Stimulated activated naive CD8-positive, alpha-beta T cell treated with anti-CD3 and anti-CD28 coated beads, Interleukin-15, Interleukin-2, amounts not matched to agents 100 U/mL and 50 U/mL, for 24 hours (primary cell): Measurements from ENCODE around the gene ABCF3.

ENCODE experiments used
- ATAC-seq: fragments of 150-1000 bp; cut with Tn5 transposase; one replicate; pipeline ENCODE4 v1.10.0; 2021
- DNase-seq: peaks from one replicate; pipeline ENCODE4 v3.0.0; 2021

The ABCF3 gene

DNA sequence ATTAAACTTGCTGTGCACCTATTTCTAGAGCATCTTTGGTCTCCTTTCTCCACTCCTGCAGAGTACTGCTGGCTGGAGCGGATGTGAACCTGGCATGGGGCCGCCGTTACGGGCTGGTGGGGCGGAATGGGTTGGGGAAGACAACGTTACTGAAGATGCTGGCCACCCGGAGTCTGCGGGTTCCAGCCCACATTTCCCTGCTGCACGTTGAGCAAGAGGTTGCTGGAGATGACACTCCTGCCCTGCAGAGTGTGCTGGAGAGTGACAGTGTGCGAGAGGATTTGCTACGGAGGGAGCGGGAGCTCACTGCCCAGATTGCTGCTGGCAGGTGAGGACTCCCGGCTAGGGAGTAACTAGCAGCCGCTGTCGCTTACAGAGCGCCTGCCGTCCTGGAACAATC, 2.1 kb downstream of the ABCF3 start:
- ATAC-seq (no peak), DNase-seq (no peak)

DNA sequence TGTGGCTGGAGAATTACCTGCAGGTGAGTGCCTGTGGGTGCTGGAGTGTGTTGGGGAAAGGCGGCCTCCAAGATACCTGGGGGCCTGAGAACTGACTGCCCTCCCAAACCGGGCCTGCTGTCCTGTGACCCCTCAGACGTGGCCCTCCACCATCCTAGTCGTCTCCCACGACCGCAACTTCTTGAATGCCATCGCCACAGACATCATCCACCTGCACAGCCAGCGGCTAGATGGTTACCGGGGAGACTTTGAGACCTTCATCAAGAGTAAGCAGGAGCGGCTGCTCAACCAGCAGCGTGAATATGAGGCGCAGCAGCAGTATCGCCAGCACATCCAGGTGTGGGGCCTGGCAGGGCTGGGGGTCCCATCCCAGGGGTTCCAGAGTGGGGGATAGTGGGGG, 3.4 kb downstream of the ABCF3 start:
- no peak for DNase-seq
- no peak for ATAC-seq

DNA sequence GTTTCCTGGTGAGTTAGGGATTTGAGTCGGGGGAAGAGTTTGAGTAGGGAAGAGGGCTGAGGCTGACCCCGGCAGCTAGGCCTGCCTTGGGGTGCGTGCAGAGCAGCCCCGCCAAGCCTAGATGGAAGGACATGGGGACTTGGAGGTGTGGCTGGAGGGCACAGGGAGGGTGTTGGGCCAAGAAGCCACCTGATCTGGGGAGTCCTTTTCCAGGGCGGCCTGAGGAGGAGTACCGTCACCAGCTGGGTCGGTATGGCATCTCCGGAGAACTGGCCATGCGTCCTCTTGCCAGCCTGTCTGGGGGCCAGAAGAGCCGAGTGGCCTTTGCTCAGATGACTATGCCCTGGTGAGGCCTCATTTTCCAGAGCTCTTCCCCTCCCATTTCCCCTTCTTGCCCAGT, 6.9 kb downstream of the ABCF3 start:
- ATAC-seq (no peak), DNase-seq (no peak)

DNA sequence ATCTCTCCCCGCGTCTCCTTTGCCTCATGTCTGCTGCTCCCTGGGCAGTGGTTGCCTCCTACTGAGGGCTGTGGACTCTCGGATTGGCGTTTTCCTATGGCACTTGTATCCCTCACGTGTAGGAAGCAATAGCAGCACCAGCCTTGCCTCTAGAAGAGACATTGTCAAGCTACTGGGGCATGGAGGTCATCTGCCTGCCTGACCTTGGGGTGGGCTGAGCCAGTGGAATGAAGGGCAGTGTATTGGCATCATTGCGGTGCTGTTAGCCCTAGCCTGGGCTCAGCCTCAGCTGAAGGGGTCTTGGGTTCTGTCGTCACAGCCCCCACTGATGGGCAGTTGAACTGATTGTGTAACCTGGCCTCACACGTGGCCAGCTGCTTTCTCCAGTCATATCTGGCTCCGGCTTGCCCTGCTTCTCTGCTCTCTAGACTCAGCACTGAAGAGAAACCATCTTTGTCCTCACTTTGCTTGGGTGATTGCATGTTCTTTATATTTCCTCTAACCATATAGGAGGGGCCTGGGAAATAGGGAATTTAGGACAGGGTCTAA, 8.1 kb downstream of the ABCF3 start:
- DNase-seq (no peak), ATAC-seq (no peak)

DNA sequence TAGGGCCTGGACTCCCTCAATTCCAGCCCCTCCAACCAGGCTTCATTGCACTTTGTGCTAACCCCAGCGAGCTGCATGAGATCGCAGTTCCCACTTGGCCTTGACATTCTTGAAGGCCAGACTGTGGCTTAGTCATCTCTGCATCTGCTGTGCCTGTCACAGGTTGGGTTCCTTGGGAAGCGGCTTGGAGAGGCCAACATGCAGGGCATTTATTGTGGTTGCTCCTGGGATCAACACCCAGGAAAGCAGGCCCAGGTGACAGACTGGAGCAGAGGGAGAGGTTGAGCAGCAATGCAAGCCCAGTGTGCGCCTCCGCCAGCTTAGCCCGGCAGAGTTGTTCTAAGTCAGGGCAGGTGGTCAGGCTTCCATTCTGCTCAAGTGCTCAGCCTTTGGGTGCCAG, 10.5 kb downstream of the ABCF3 start:
- DNase-seq (no peak), ATAC-seq (no peak)

DNA sequence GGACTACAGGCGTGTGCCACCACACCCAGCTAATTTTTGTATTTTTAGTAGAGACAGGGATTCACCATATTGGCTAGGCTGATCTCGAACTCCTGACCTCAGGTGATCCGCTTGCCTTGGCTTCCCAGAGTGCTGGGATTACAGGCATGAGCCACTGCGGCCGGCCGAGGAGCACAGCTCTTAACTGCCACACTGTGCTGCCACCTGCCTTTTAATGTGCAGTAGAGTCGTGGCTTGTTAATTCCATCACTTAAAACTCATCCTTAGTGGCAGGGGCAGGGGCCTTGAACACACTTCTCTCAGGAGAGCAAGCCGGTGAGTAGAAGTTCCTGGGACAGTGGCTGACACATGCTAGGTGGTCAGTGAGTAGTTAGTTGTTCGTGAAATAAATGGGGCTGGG, 12.5 kb downstream of the ABCF3 start:
- no peak for ATAC-seq
- no peak for DNase-seq

DNA sequence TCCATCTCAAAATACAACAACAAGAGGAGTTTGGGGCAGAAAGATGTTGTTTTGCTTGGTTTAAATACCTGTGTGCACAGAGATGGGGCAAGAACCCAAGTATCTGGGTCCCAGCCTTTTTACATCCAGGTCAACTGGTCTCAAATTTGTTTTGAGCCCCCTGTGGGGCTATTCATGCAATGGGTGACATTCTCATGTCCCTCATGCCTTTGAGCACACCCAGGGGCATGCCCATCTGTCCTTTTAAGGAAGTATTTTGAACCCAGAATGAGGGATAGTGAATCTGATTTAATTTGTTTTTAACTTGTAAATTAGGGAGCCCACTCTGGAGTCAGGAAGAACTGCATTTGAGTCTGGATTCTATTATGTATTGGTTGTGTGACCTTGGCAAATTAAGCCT, 14.8 kb downstream of the ABCF3 start:
- DNase-seq (no peak), ATAC-seq (no peak)

DNA sequence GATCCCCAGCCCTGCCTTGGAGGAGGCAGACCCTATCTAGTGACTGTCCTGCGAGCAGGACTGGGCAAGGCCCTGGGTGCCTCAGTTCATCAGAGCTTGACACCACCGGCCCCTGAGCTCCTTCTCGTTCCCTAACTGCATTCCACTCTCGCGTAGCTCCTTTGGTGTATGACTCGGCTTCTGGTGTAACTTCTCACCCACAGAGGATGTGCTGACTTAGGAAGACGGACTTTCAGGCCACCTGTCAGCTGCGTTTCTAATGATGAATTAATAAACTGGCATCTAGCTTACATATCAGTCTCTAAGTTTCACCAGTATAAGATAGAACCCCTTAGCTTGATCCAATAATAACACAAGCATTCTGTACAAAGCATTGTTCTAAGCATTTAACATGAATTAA, 17.5 kb downstream of the ABCF3 start:
- DNase-seq (no peak), ATAC-seq (no peak)

DNA sequence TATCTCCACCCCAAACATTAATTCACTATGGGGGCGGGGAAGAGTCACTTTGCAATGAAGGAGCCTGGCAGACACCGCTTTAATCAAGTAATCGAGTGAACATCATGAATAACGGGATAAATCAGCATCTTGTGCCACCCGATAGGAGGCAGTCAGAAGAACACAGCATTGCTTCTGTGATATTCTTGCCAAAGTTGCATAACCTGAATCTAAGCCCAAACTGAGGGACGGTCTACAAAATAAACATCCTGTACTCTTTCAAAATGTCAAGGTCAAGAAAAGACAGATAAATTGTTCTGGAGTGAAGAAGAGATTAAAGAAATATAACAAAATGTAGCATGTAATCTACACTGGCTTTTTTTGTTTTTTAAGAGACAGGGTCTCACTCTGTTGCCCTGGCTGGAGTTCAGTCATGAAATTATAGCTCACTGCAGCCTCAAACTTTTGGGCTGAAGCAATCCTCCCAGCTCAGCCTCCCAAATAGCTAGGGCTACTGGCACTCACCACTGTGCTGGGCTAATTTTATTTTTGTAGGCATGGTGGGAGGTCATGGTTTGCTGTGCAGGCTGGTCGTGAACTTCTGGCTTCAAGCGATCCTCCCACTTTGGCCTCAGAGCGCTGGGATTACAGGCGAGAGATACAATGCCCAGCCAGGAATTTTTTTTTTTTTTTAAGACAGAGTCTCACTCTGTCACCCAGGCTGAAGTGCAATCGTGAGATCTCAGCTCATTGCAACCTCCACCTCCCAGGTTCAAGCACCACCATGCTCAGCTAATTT, 23.3 kb downstream of the ABCF3 start:
- ATAC-seq (no peak), DNase-seq (no peak)

DNA sequence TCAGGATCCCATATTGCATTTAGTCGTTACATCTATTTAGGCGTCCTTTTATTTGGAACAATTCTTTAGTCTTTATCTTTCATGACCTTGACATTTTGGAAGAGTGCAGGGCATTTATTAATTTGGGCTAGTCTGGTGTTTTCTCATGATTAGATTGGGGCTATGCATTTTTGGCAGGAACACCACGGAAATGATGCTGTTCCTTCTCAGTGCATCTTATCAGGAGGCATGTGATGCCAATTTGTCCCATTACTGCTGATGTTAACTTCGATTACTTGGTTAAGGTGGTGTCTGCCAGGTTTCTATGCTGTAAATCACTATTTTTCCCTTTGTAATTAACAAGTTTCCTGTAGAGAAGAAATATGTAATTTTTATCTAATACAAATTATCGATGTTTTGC, 25.3 kb downstream of the ABCF3 start:
- ATAC-seq (no peak), DNase-seq (no peak)

DNA sequence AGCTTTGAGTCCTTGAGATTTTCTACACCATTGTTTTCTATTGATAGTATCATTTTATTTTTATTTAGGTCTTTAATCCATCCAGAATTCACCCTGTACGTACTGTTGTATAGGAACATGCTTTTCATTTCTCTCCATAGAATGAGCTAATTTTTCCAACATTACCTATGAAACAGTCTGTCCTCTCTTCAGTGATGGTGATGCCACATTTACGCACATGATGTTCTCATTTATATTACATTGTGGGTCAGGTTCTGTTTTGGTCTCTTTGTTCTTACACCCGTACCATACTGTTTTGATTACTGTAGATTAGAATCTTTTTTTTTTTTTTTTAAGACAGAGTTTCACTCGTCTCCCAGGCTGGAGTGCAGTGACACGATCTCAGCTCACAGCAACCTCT, 25.7 kb downstream of the ABCF3 start:
- DNase-seq (no peak), ATAC-seq (no peak)

DNA sequence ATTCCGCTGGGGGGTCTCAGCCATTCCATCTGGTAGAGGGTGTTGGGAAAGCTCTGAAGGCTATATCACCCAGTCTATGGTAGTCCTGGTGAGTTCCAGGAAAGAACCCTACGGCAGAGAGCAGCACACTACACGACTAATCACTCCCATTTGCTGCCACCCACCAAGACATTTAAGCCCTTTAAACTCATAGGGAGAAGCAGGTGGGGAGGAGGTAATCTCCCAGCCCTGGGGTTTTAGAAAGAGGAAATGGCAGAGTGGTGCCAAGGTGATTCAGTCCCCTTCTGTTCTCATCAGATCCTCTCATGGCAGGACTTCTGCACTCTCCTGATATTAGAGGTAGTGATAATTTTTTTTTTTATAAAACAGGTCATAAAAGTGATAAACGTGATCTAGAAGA, 32.8 kb downstream of the ABCF3 start:
- DNase-seq = no peak
- ATAC-seq = no peak

DNA sequence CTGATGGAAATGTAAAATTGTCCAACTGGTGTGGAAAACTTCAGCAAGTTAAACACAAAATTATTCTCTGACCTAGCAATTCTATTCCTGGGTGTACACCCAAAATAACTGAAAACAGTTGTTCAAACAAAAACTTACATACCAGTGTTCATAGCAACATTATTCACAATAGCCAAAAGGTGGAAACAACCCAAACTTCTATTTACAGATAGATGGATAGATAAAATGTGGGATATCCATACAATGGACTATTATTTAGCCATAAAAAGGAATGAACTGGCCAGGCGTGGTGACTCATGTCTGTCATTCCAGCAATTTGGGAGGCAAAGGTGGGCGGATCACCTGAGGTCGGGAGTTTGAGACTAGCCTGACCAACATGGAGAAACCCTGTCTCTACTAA, 36.5 kb downstream of the ABCF3 start:
- ATAC-seq = no peak
- DNase-seq = no peak

DNA sequence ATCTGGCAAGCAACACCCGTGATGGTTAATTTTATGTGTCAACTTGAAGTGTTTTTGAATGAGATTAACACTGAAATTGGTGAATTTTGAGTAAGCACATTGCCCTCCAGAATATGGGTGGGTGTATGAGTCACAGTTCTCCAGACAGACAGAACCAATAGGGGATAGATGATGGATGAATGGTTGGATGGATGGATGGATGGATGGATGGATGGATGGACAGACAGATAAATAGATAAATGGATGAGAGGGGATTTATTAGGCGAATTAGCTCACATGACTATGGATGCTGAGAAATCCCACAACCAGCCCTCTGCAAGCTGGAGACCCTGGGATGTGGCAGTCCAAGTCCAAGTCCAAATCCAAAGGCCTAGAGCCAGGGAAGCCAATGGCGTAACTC, 37.9 kb downstream of the ABCF3 start:
- ATAC-seq = no peak
- no peak for DNase-seq

DNA sequence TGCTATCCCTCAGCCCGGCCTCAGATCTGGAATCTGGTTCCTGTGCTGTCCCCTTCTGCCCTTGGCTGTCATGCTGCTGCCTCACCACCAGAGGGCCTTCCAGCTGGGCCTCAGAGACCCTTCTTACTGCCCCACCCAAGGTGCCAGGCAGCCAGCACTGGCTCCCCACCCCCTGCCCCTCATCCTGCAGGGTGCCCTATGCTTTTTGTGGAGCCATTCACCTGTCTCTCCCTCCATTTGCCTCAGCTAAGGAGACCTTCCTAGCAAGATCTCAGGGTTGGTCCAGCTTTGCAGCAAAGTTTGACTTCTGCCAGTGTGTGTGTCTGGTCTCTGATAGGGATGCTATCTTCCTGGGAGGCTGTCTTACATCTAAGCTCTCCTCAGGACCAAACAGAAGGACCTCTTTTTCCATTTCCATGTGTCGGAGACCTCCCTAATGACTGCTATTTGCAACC, 41.5 kb downstream of the ABCF3 start:
- ATAC-seq = peak; percentile 30
- peak; percentile 67 for DNase-seq

DNA sequence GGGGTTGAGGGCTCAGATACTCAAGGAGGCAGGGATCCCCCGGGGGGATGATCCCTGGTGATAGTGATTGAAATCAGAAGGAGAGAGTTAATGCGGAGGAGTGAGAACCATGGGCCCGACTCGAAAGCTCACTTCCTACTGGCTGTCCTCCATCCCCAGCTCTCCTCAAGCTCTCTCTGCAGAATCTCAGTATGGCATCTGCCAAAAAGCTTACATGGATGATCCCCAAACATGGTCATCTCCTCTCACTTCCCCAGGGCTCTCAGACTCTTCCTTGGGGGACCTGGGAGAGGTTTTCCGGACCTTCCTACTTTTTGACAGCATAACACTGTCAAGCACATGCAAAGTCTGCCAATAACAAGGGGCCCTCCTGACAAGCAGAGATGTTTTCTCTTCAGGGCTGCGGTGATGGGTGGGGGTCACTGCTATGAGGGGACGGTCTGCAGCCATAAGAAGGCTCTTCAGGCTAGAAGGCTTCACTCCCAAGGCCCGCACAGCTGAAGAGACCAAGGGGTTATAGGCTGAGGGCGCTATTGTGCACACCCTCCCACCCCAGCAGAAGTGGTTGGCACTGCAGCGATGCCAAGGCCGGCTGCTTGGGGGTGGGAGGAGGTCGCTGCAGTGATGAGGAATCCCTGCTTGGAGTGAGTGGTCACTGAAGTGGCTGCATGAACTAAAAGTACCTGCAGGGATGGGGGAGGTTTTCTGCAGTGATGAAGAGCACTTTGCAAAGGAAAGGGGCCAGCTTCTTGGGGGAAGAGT, 42.6 kb downstream of the ABCF3 start:
- no peak for ATAC-seq

DNA sequence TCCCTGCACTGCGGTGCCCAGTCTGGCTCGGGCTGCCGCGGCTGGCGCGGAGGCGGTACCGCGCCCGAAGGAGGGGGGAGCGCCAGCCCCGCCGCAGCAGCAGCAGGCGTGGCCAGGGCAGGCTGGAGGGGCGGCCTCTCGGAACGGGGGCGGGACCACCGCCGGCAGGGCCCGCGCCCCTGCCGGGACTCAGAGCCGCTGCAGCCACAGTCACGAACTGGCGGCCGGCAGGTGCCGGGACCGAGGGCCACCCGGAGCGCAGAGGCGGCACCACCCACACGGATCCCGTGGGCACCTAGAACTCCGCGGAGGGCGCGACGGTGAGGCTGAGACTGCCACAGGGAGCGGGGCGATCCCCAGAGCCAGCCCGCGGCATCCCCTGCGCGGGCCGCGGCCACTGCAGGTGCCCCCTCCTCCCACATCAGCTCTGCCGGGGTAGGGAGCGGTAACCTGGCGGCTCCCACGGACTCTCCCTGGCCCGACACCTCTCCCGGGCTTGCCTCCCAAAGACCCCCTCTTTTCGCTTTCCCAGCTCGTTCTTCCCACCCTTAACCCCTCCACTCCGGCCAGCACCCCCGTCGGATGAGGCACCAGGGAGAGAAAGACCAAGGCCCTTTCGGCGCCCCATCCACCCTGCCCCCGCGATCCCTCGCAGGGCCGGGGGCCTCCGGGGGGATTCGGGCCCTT, 43.5 kb downstream of the ABCF3 start, which contains the start of gene VWA5B2:
TSS of gene VWA5B2 (plus strand) at position 192 of the 687 bp plus-strand sequence. CDS start 944 bp downstream, outside the sequence.
- DNase-seq (peak; percentile 78), ATAC-seq (peak; percentile 88)

More for the DNA sequence above, 42.6 kb downstream of the ABCF3 start:
- no peak for DNase-seq

DNA sequence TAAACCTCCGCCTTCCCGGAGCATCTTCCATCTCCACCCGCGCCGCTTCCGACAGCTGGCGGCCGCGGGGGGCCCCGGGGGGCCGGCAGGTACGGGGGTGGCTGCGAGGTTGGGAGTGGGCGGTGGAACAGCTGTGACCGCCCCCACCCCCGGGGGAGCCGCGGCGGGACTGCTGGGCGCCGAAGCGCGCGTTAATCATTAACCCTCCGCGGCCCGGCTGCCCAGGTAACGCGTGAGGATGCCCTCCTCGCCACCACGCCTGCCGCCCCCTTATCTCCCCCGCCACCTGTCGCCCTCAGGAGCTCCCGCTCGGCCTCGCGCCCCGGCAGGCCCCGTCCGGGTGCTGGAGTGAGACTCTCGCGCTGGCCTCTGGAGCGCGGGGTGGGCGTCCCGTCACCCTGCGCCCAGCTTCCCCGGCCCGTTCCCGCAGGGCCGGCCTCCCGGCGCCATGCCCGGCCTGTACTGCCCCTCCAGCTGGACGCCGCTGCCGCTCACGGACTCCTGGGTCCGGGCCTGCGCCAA, 44.1 kb downstream of the ABCF3 start:
- ATAC-seq (no peak), DNase-seq (no peak)

DNA sequence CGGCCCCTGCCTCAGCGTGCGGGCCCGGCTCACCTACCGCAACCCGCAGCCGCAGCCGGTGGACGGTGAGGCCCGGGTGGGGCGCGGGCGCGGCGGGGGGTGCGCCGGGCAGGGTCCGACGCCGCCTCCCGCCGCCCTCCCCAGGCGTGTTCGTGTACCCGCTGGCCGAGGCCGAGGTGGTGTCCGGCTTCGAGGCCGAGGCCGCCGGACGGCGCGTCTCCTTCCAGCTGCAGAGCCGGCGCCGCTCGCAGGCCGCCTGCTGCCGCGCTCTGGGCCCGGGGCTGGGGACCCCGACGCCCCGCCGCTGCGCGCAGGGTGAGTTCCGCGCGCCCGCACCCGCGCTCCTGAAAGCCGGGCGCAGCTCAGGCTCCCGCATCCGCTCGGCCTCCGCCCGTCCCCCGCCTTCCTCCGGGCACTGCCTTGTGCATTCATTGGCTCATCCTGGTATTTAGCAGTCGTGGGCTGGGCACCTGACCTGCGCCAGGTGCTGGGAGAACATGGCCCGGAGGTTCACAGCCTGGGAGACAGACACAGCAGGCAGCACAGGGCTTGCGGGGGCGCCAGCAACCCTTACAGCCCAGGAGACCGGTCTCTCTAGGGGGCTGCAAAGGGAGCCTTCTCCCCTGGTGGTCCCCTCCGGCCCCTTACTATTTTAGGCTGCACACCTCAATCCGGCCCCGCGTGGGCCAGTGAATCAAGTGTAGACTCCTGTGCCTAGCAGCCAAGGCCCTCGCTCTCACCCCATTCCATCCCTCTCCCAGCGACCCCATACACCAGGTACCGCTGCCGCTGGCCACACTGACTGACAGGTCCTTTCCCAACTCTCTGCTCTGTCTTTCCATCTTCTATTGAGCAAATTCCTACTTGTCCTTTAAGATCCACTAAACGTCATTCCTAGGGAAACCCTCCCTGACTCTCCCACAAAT, 44.9 kb downstream of the ABCF3 start:
- ATAC-seq = no peak
- DNase-seq = no peak

DNA sequence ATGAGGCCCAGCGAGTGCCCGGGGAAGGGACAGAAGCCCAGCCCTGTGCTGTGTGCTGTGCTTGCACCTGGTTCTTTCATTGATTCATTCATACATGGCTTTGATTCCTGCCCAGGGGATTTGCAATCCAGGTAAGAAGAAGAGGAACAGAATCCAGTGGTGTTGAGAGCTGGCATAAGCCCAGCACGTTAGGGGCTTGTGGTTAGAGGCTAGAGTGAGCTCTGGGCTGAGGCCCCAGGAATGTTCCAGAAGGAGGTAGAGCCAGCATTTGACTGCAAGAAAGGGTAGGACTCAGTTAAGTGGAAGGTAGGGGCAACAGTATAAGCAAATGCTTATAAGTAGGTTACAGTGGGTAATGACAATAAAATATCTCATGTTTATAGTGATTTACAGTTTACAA, 45.7 kb downstream of the ABCF3 start:
- no peak for ATAC-seq
- DNase-seq = no peak

DNA sequence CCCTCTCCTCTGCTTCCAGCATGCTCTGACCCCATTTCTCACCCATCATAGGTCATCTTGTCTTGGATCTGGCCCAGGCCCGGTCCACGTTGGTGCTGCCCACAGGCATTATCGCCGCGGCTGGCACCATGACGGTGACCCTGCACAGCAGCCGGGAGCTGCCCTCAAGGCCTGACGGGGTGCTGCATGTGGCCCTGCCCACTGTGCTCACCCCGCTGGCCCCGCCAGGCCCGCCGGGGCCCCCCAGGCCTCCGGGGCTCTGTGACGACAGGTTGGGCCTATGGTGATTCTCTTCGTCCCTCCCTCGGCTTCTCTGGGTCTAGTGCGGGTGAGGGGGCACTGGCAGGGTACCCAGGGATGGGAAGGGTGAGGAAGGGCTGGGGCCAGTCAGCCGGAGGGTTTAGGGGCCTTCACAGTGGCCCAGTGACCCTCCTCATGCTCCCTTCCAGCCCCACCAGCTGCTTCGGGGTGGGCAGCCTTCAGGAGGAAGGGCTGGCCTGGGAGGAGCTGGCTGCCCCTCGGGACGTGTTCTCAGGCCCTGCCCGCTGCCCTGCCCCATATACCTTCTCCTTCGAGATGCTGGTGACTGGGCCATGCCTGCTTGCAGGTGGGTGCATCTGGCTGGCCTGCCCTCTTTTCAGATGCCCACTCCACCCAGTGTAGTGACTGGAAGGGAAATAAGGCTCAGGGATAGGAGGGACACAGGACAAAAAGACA, 47.3 kb downstream of the ABCF3 start:
- DNase-seq (no peak), ATAC-seq (no peak)
